Keratinocyte (primary cell): ENCODE measurements around the gene NEK2.

Experiments
- EZH2 ChIP-seq: IDR thresholded peaks from one replicate; pipeline ENCODE4 v1.6.1; 2012; ENCODE audit warnings: inconsistent platforms, mild to moderate bottlenecking, low read length, moderate library complexity
- TF ChIP-seq, protein P1 (sequence below), 3 experiments: IDR thresholded peaks in 1 of 3; conservative IDR thresholded peaks in 1 of 3; optimal IDR thresholded peaks in 1 of 3; 2 replicates in 2 of 3; 3 replicates in 1 of 3; pipeline versions ENCODE3 to v1.5.1; 2011; ENCODE audit warnings: low read length in 3 of 3, mild to moderate bottlenecking in 3 of 3, moderate library complexity in 2 of 3, control low read depth in 1 of 3, inconsistent platforms in 1 of 3; ENCODE audit not compliant: insufficient read depth in 2 of 3; ENCODE audit errors: extremely low read depth in 1 of 3

DNA sequence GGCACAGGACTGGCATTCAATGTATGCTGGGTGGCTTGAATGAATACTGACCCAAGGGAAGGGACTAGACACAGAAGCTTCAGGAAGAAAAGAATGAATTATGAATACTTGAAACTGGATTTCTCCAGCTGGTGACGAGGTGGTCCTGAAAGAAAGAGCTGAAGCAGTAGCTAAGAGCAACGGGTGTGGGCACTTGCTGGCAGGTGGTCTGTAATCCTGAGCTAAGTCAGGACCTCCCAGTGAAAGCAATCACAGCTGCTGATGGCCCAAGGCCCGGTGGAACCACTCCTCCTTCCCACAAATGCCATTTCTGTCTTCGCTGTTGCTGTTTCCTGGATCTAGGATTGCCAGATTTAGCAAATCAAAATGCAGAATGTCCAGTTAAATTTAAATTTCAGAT lies 47.0 kb downstream of the NEK2 start:
- TF ChIP-seq, protein P1, sequence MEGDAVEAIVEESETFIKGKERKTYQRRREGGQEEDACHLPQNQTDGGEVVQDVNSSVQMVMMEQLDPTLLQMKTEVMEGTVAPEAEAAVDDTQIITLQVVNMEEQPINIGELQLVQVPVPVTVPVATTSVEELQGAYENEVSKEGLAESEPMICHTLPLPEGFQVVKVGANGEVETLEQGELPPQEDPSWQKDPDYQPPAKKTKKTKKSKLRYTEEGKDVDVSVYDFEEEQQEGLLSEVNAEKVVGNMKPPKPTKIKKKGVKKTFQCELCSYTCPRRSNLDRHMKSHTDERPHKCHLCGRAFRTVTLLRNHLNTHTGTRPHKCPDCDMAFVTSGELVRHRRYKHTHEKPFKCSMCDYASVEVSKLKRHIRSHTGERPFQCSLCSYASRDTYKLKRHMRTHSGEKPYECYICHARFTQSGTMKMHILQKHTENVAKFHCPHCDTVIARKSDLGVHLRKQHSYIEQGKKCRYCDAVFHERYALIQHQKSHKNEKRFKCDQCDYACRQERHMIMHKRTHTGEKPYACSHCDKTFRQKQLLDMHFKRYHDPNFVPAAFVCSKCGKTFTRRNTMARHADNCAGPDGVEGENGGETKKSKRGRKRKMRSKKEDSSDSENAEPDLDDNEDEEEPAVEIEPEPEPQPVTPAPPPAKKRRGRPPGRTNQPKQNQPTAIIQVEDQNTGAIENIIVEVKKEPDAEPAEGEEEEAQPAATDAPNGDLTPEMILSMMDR (optimal IDR thresholded peaks at IDR 0.05 in 1 of 3, IDR thresholded peaks at IDR 0.05 in 1 of 3, conservative IDR thresholded peaks at IDR 0.05 in 1 of 3; ENCODE audit: extremely low read depth in 1 of 3, insufficient read depth in 2 of 3, low read length in 3 of 3) = no peak
- TF ChIP-seq EZH2 = no peak
